SU-DHL-6 (cell line): Measurements from ENCODE around the gene MED12L.

Experiments
- EZH2phosphoT487 ChIP-seq: fragments of 200-600 bp; sonication (generic), shearing (Covaris generic); conservative IDR thresholded peaks from 2 replicates; pipeline ENCODE4 v1.6.1; 2018; ENCODE audit warnings: mild to moderate bottlenecking, antibody characterized with exemption, low read length, moderate library complexity, mixed read lengths
- TF ChIP-seq, protein P1 (sequence below): fragments of 200-600 bp; sonication (generic); IDR thresholded peaks from one replicate; pipeline ENCODE4 v1.5.1; 2017; ENCODE audit warnings: antibody characterized with exemption, mild to moderate bottlenecking, low read length, moderate library complexity; ENCODE audit not compliant: insufficient read depth, poor library complexity, severe bottlenecking

DNA sequence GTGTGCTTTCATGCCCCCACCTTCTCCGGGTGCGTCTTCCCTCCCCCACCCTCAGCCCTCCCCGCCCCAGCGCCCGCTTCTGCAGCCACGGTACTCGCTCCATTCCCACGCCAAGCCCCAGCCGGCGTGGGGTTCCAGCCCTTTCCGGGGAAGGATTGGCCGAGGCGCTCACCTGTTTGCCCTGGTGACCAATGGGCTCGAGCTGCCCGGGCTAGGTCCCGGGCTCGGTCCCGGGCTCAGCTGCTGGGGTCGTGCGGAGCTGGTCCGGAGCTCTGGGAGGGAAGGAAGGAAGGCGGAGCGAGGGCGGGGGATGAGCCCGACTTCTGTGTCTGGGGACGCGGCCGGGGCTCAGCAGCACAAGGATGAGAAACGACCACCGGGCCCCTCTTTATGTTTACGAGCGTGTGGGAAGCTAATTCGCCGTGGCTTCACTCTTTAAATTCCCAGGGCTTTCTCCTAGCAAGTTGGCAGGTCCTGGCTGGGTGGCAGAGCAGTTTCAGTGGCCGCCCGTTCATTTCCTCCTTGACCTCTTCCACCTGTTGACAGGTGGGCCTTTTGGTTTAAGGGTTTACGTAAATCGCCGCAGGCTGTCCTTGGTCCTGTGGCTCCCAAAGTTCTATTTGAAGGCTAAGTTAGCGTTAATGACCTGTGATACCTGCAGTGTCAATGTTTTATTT is 375.4 kb downstream of the MED12L start, which contains the start of gene IGSF10:
- TF ChIP-seq EZH2phosphoT487, result no peak
- TF ChIP-seq, protein P1, sequence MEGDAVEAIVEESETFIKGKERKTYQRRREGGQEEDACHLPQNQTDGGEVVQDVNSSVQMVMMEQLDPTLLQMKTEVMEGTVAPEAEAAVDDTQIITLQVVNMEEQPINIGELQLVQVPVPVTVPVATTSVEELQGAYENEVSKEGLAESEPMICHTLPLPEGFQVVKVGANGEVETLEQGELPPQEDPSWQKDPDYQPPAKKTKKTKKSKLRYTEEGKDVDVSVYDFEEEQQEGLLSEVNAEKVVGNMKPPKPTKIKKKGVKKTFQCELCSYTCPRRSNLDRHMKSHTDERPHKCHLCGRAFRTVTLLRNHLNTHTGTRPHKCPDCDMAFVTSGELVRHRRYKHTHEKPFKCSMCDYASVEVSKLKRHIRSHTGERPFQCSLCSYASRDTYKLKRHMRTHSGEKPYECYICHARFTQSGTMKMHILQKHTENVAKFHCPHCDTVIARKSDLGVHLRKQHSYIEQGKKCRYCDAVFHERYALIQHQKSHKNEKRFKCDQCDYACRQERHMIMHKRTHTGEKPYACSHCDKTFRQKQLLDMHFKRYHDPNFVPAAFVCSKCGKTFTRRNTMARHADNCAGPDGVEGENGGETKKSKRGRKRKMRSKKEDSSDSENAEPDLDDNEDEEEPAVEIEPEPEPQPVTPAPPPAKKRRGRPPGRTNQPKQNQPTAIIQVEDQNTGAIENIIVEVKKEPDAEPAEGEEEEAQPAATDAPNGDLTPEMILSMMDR, result no peak
